ENCODE measurements around the gene SKAP1. TPM values are rescaled to one million over a fixed set of nuclear protein-coding genes. Genes with fewer than 3 reads are reported as not detected.
"Not testable (repeated sequence)": the region's sequence is repeated elsewhere in the genome, so short reads cannot be mapped to it uniquely, and the experiment has no call there.

SKAP1 gene
- total RNA-seq, 6 experiments from 2014 or later: 4.5 to 51.0 (median 17.5) TPM

GRCh38 chr17:48426019-48426665 lies 3.9 kb downstream of the SKAP1 start:
- H3K36me3 ChIP-seq: no peaks in the 10 kb centered on the region

GRCh38 chr17:48422060-48422459 lies 8.0 kb downstream of the SKAP1 start:
- DNase-seq; ATAC-seq; H3K36me3 ChIP-seq; H3K27ac ChIP-seq; H3K4me1 ChIP-seq; H3K9me3 ChIP-seq; H3K4me3 ChIP-seq; H3K27me3 ChIP-seq; intact Hi-C loops (cut with DNase I): not testable (repeated sequence)
- WGBS (ENCODE audit: insufficient coverage, low coverage, low lambda C conversion rate, missing lambda C conversion rate): 82% methylated on average over 3 of the region's 3 CpGs

More at GRCh38 chr17:48426019-48426665, 3.9 kb downstream of the SKAP1 start:
- Histone ChIP-seq H3K4me3 (no peak overlapping the region), H3K4me1 (no peaks in the 10 kb centered on the region), H3K27me3 (peaks cover 0 to 4% of the 10 kb centered on the region in 2 donors), H3K9me3 (no peaks in the 10 kb centered on the region), H3K27ac (no peak overlapping the region)
- ATAC-seq (no peak), DNase-seq (no peak)
- TF ChIP-seq POLR2A (IDR thresholded peaks at IDR 0.05) (no peak), CTCF (IDR thresholded peaks at IDR 0.05) (no peak)
- WGBS (ENCODE audit: insufficient coverage, low coverage, low lambda C conversion rate, missing lambda C conversion rate): 58% methylated on average over 3 of the region's 3 CpGs
- intact Hi-C loops (cut with DNase I): no loop called here

- Histone ChIP-seq H3K36me3 (no peaks in the 10 kb centered on the region), H3K9me3 (no peaks in the 10 kb centered on the region), H3K27ac (no peak overlapping the region), H3K27me3 (peaks cover 0 to 7% of the 10 kb centered on the region in 2 donors), H3K4me1 (no peaks in the 10 kb centered on the region), H3K4me3 (no peak overlapping the region)
- ATAC-seq (no peak), DNase-seq (no peak)
- intact Hi-C loops (cut with DNase I): no loop called here
- no peak for TF ChIP-seq POLR2A (IDR thresholded peaks at IDR 0.05)
- no peak for TF ChIP-seq CTCF (IDR thresholded peaks at IDR 0.05)
- WGBS (ENCODE audit: insufficient coverage, low coverage, low lambda C conversion rate, missing lambda C conversion rate): 45% methylated on average over 4 of the region's 4 CpGs
Measured at GRCh38 chr17:48420823-48421222, 9.2 kb downstream of the SKAP1 start.

- TF ChIP-seq POLR2A (IDR thresholded peaks at IDR 0.05): no peak
- no peak for TF ChIP-seq CTCF (IDR thresholded peaks at IDR 0.05)
- Histone ChIP-seq H3K27me3 (peaks cover 0 to 7% of the 10 kb centered on the region in 2 donors), H3K36me3 (no peaks in the 10 kb centered on the region), H3K9me3 (no peaks in the 10 kb centered on the region), H3K27ac (no peak overlapping the region), H3K4me3 (no peak overlapping the region), H3K4me1 (no peaks in the 10 kb centered on the region)
- ATAC-seq: no peak
- intact Hi-C loops (cut with DNase I): no loop called here
- WGBS (ENCODE audit: insufficient coverage, low coverage, low lambda C conversion rate, missing lambda C conversion rate): 10% methylated on average over 3 of the region's 3 CpGs
- no peak for DNase-seq
Measured at GRCh38 chr17:48416971-48417370, 13.0 kb downstream of the SKAP1 start.

- H3K4me1 ChIP-seq: no peaks in the 10 kb centered on the region
- WGBS (ENCODE audit: insufficient coverage, low coverage, low lambda C conversion rate, missing lambda C conversion rate): 60% methylated on average over 5 of the region's 5 CpGs
- DNase-seq (no peak), ATAC-seq (no peak)
- no peak overlapping the region for H3K4me3 ChIP-seq
- TF ChIP-seq POLR2A (IDR thresholded peaks at IDR 0.05): no peak
- TF ChIP-seq CTCF (IDR thresholded peaks at IDR 0.05): no peak
- H3K36me3 ChIP-seq: no peaks in the 10 kb centered on the region
- intact Hi-C loops (cut with DNase I): no loop called here
- H3K27me3 ChIP-seq: peaks cover 0 to 9% of the 10 kb centered on the region in 2 donors
- no peaks in the 10 kb centered on the region for H3K9me3 ChIP-seq
- no peak overlapping the region for H3K27ac ChIP-seq
Measured at GRCh38 chr17:48413613-48414405, 16.2 kb downstream of the SKAP1 start.
